OCI-M2 (cell line): ENCODE measurements around the gene ADCY9.

Source experiments
- DNase-seq: peaks from one replicate; lab custom pipeline; 2025; ENCODE audit not compliant: unreplicated experiment; lab: John Stamatoyannopoulos, UW

The ADCY9 gene

GRCh38 chr16:3924763-3925162 lies 191.5 kb downstream of the ADCY9 start:
- no peak for DNase-seq

GRCh38 chr16:3922241-3922640 lies 194.0 kb downstream of the ADCY9 start:
- DNase-seq, result no peak

GRCh38 chr16:3920206-3920605 lies 196.0 kb downstream of the ADCY9 start:
- DNase-seq, result no peak

DNA sequence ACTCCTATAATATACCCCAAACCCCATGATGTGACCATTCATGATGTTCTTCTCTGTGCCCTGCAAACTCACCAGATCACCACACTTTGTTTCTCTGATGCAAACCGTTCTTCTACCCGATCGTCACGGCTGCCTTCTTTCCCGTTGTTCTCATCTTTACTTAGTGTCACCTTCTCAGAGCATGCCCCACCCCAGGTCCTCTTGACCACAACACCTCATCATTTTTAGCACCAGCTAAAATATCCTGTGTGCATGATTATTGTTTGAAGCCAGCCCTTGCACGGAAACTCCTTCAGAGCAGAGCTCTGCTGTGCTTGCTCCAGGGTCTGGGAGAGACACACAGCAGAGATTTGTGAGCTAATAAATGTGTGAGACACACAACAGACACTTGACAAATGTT lies 196.8 kb downstream of the ADCY9 start:
- no peak for DNase-seq

DNA sequence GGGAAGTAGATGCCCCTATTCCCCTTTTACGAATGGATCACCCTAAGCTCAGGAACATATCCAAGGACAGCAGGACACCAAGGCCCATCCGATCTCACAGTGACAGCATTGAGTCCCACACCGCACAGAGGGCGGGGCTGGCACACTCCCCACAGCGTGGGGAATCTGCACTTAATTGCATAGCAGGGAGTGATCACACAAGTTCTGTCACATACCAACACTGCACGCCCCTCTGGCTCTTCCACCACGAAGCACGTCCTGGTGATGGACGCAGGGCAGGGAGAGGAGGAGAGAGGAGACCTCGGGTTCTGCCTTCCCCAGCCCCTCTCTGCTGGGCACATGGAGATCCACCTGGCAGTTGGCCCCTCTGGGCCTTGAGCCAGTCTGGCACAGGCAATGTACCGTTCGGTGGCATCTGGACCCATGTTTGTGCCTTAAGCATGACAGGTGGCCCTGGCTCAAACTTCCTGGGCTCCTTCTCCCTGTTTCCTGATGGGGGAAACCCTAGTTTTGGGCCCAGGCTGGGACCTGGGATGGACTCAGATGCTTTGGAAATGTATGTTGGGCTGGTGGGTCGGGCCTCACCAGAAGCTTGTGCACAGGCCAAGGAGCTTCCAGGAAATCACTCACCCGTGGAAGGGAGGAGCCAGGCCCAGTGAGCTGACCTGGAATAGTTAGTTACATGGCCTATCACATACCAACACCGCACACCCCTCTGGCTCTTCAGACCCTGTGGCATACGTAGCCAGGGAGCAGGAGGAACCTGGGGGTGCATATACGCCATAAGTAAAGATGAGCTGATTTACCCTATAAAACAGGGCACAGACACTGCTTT lies 200.6 kb downstream of the ADCY9 start:
- DNase-seq, result no peak

DNA sequence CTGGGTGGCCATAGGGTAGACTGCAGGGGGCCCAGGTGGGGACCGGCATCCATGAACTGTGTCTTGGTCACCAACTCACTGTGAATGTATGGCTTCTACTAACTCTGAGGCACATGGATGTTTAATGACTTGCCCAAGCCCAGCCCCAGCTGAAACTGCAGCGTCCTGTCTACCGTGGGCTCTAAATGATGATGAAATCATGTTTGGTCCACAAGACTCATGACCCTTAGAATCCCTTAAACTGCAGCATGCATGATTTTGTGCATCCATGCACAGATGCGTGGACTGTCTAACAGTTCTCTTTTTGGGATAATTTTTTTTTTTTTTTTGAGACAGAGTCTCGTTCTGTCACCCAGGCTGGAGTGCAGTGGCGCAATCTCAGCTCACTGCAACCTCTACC lies 203.3 kb downstream of the ADCY9 start:
- DNase-seq, result no peak
